Vagina (tissue), 2 donors: ENCODE measurements around the gene AMBRA1.

Experiments
- POLR2A ChIP-seq, 2 donors: fragments of 450-650 bp; IDR thresholded peaks; one replicate each; pipeline ENCODE4 v1.6.1; 2017; ENCODE audit warnings: antibody characterized with exemption in 2 of 2, mild to moderate bottlenecking in 2 of 2, moderate library complexity in 2 of 2
- POLR2AphosphoS5 ChIP-seq, 2 donors: sonication (generic); formaldehyde crosslinking; IDR thresholded peaks; one replicate each; pipeline ENCODE4 v1.9.0; 2017; ENCODE audit warnings: antibody characterized with exemption in 2 of 2, mild to moderate bottlenecking in 2 of 2, low read depth in 1 of 2; ENCODE audit not compliant: insufficient read depth in 1 of 2
- TF ChIP-seq, protein P1 (sequence below), 3 experiments: fragments of 450-650 bp in 2 of 3; fragments of 200-600 bp in 1 of 3; sonication (generic) in 1 of 3; IDR thresholded peaks; one replicate each; pipeline ENCODE4 v1.5.1; 2017 to 2019; ENCODE audit warnings: antibody characterized with exemption in 3 of 3, mild to moderate bottlenecking in 2 of 3, moderate library complexity in 2 of 3

DNA sequence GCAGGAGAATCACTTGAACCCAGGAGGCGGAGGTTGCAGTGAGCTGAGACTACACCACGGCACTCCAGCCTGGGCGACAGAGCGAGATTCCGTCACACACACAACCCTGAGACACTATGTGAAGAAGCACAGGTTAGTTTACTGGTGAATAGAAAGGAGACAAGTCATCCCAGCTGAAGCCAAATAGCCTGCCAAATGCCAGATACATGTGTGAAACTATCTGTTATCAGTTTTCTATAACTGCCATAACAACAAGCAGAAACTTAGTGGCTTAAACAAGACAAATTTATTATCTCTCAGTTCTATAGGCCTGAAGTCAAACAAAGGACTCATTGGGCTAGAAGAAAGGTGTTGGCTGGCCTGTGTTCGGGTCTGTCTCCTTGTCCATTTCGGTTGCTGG is 114.2 kb downstream of the AMBRA1 start:
- TF ChIP-seq, protein P1, sequence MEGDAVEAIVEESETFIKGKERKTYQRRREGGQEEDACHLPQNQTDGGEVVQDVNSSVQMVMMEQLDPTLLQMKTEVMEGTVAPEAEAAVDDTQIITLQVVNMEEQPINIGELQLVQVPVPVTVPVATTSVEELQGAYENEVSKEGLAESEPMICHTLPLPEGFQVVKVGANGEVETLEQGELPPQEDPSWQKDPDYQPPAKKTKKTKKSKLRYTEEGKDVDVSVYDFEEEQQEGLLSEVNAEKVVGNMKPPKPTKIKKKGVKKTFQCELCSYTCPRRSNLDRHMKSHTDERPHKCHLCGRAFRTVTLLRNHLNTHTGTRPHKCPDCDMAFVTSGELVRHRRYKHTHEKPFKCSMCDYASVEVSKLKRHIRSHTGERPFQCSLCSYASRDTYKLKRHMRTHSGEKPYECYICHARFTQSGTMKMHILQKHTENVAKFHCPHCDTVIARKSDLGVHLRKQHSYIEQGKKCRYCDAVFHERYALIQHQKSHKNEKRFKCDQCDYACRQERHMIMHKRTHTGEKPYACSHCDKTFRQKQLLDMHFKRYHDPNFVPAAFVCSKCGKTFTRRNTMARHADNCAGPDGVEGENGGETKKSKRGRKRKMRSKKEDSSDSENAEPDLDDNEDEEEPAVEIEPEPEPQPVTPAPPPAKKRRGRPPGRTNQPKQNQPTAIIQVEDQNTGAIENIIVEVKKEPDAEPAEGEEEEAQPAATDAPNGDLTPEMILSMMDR (IDR thresholded peaks at IDR 0.05) = no peak
- TF ChIP-seq POLR2AphosphoS5 (IDR thresholded peaks at IDR 0.05; ENCODE audit: insufficient read depth in 1 of 2, low read depth in 1 of 2) (no peak), POLR2A (IDR thresholded peaks at IDR 0.05) (no peak)
